ENCODE results near the gene LCNL1. TPM values are rescaled to one million over a fixed set of nuclear protein-coding genes. Genes with fewer than 3 reads are reported as not detected.

LCNL1 gene
- total and polyA plus RNA-seq, 10 of the 15 experiments (the other 5 are each of a cell fraction or from before 2014, with no cell fraction given): not detected

DNA sequence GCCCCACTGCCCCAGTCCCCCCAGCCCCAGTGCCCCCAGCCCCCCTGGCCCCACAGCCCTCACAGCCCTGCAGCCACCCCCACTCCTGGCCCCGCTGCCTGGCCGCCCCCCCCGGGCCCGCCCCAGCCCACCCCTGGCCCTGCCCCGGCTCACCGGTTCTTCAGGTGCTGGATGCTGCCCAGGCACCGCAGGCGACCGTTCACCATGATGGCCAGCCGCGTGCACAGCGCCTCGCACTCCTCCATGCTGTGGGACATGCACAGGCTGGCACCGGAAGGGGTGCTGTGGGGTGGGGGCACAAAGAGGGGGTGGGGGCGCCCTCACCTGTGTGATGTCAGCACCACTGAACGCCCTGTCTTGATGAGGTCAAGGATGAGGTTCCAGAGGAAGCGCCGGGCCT is 26.4 kb downstream of the LCNL1 start:
- SMC1A ChIA-PET (ENCODE audit: uncharacterized antibody, unreplicated experiment): no interaction called here

More for the DNA sequence above, 26.4 kb downstream of the LCNL1 start:
- TF ChIP-seq ZNF622 (IDR thresholded peaks at IDR 0.05) (no peak), HDAC6 (IDR thresholded peaks at IDR 0.05; ENCODE audit: unreplicated experiment) (no peak), MTA3 (IDR thresholded peaks at IDR 0.05; ENCODE audit: borderline replicate concordance, low read length) (no peak), HCFC1 (IDR thresholded peaks at IDR 0.05; ENCODE audit: low read length) (no peak), NR2C1 (IDR thresholded peaks at IDR 0.05) (no peak), NR2F1 (conservative IDR thresholded peaks at IDR 0.05) (no peak), PAX8 (IDR thresholded peaks at IDR 0.05) (no peak), JUNB (IDR thresholded peaks at IDR 0.05) (no peak), ZBED1 (IDR thresholded peaks at IDR 0.05; ENCODE audit: borderline replicate concordance) (no peak), GABPA (IDR thresholded peaks at IDR 0.05; ENCODE audit: low read depth) (no peak)
- TF ChIP-seq, protein P1, sequence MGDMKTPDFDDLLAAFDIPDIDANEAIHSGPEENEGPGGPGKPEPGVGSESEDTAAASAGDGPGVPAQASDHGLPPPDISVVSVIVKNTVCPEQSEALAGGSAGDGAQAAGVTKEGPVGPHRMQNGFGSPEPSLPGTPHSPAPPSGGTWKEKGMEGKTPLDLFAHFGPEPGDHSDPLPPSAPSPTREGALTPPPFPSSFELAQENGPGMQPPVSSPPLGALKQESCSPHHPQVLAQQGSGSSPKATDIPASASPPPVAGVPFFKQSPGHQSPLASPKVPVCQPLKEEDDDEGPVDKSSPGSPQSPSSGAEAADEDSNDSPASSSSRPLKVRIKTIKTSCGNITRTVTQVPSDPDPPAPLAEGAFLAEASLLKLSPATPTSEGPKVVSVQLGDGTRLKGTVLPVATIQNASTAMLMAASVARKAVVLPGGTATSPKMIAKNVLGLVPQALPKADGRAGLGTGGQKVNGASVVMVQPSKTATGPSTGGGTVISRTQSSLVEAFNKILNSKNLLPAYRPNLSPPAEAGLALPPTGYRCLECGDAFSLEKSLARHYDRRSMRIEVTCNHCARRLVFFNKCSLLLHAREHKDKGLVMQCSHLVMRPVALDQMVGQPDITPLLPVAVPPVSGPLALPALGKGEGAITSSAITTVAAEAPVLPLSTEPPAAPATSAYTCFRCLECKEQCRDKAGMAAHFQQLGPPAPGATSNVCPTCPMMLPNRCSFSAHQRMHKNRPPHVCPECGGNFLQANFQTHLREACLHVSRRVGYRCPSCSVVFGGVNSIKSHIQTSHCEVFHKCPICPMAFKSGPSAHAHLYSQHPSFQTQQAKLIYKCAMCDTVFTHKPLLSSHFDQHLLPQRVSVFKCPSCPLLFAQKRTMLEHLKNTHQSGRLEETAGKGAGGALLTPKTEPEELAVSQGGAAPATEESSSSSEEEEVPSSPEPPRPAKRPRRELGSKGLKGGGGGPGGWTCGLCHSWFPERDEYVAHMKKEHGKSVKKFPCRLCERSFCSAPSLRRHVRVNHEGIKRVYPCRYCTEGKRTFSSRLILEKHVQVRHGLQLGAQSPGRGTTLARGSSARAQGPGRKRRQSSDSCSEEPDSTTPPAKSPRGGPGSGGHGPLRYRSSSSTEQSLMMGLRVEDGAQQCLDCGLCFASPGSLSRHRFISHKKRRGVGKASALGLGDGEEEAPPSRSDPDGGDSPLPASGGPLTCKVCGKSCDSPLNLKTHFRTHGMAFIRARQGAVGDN (IDR thresholded peaks at IDR 0.05): no peak
- TF ChIP-seq, protein P2, sequence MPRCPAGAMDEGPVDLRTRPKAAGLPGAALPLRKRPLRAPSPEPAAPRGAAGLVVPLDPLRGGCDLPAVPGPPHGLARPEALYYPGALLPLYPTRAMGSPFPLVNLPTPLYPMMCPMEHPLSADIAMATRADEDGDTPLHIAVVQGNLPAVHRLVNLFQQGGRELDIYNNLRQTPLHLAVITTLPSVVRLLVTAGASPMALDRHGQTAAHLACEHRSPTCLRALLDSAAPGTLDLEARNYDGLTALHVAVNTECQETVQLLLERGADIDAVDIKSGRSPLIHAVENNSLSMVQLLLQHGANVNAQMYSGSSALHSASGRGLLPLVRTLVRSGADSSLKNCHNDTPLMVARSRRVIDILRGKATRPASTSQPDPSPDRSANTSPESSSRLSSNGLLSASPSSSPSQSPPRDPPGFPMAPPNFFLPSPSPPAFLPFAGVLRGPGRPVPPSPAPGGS (IDR thresholded peaks at IDR 0.05; ENCODE audit: borderline replicate concordance, insufficient read depth, low read depth, low read length, poor library complexity, severe bottlenecking): no peak
- TF ChIP-seq, protein P3, sequence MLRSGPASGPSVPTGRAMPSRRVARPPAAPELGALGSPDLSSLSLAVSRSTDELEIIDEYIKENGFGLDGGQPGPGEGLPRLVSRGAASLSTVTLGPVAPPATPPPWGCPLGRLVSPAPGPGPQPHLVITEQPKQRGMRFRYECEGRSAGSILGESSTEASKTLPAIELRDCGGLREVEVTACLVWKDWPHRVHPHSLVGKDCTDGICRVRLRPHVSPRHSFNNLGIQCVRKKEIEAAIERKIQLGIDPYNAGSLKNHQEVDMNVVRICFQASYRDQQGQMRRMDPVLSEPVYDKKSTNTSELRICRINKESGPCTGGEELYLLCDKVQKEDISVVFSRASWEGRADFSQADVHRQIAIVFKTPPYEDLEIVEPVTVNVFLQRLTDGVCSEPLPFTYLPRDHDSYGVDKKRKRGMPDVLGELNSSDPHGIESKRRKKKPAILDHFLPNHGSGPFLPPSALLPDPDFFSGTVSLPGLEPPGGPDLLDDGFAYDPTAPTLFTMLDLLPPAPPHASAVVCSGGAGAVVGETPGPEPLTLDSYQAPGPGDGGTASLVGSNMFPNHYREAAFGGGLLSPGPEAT (IDR thresholded peaks at IDR 0.05; ENCODE audit: low read depth): no peak
- TF ChIP-seq, protein P4, sequence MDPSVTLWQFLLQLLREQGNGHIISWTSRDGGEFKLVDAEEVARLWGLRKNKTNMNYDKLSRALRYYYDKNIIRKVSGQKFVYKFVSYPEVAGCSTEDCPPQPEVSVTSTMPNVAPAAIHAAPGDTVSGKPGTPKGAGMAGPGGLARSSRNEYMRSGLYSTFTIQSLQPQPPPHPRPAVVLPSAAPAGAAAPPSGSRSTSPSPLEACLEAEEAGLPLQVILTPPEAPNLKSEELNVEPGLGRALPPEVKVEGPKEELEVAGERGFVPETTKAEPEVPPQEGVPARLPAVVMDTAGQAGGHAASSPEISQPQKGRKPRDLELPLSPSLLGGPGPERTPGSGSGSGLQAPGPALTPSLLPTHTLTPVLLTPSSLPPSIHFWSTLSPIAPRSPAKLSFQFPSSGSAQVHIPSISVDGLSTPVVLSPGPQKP (IDR thresholded peaks at IDR 0.05; ENCODE audit: low read depth, low read length): no peak
- Histone ChIP-seq H4K20me1 (ENCODE audit: control insufficient read depth, insufficient read depth) (no peaks in the 10 kb centered on the region), H3K9ac (ENCODE audit: control insufficient read depth, insufficient read depth, low read length) (no peak overlapping the region), H3K79me2 (ENCODE audit: control insufficient read depth, insufficient read depth, low read length) (no peaks in the 10 kb centered on the region), H3K4me1 (ENCODE audit: control insufficient read depth, insufficient read depth, low read length) (no peaks in the 10 kb centered on the region), H3K36me3 (ENCODE audit: control insufficient read depth in 2 of 2, insufficient read depth in 2 of 2, low read length in 1 of 2) (no peaks in the 10 kb centered on the region), H3K27ac (ENCODE audit: control insufficient read depth, insufficient read depth) (no peak overlapping the region), H3K4me2 (ENCODE audit: control insufficient read depth, insufficient read depth) (no peak overlapping the region), H3K4me3 (no peak overlapping the region), H3K27me3 (replicated peaks in 1 of 2; ENCODE audit: control insufficient read depth in 2 of 2, insufficient read depth in 2 of 2, low read length in 1 of 2) (no peaks in the 10 kb centered on the region), H3K9me3 (replicated peaks; ENCODE audit: control insufficient read depth, insufficient read depth, low read length) (peaks cover 2% of the 10 kb centered on the region; the same call in 2 of the 3 replicates), H2AFZ (ENCODE audit: control insufficient read depth, low read depth, low read length) (no peak overlapping the region)
- intact Hi-C loops (cut with micrococcal nuclease; ENCODE audit: unreplicated experiment): no loop called here
- BruUV-seq (replicated peaks): no TSS peak
- FAIRE-seq (no peak), DNase-seq (ENCODE audit: low read depth, low spot score) (no peak), ATAC-seq (no peak)
- ChIA-PET POLR2A (no interaction called here), RAD21 (ENCODE audit: unreplicated experiment) (no interaction called here), CTCF (interaction anchor here (1.0 kb wide), 1 partner anchor 167 kb away, joined by 3 read pairs; the partner anchor contains the start of gene AJM1)
- WGBS (ENCODE audit: insufficient coverage, insufficient replicate concordance, low lambda C conversion rate, missing lambda C conversion rate): 79% methylated on average over 12 of the region's 18 CpGs
- in situ Hi-C loops (cut with MboI): no loop called here
